Measurements from ENCODE around the gene ZFP36. TPM values are rescaled to one million over a fixed set of nuclear protein-coding genes. Genes with fewer than 3 reads are reported as not detected.
A peak's percentile ranks its signal among the peaks of the same experiment; 100 is the strongest.

ZFP36 gene
- total RNA-seq, 1 donor from 2014 or later, result 3.1 TPM

GRCh38 chr19:39407660-39408391 is 1.2 kb downstream of the ZFP36 start:
- H3K4me1 Mint-ChIP-seq (ENCODE audit: low read depth, unreplicated experiment), result peaks cover 18% of the 10 kb centered on the region

GRCh38 chr19:39408392-39409207 is 2.0 kb downstream of the ZFP36 start:
- no peak for TF ChIP-seq CTCF (IDR thresholded peaks at IDR 0.05; ENCODE audit: partially characterized antibody, unreplicated experiment)
- H3K4me3 Mint-ChIP-seq (ENCODE audit: unreplicated experiment), result peak overlapping the region; percentile 59
- H3K9me3 Mint-ChIP-seq (ENCODE audit: unreplicated experiment), result peaks cover 23% of the 10 kb centered on the region
- H3K27me3 Mint-ChIP-seq (ENCODE audit: unreplicated experiment), result peaks cover 15% of the 10 kb centered on the region
- no peak overlapping the region for H3K27ac Mint-ChIP-seq (ENCODE audit: unreplicated experiment)
- H3K4me1 Mint-ChIP-seq (ENCODE audit: low read depth, unreplicated experiment), result peaks cover 18% of the 10 kb centered on the region
- DNase-seq, result no peak
- H3K36me3 Mint-ChIP-seq (ENCODE audit: unreplicated experiment), result no peaks in the 10 kb centered on the region

More at GRCh38 chr19:39407660-39408391, 1.2 kb downstream of the ZFP36 start:
- Mint-ChIP-seq H3K4me3 (ENCODE audit: unreplicated experiment) (no peak overlapping the region), H3K27ac (ENCODE audit: unreplicated experiment) (no peak overlapping the region), H3K36me3 (ENCODE audit: unreplicated experiment) (no peaks in the 10 kb centered on the region), H3K27me3 (ENCODE audit: unreplicated experiment) (peaks cover 16% of the 10 kb centered on the region), H3K9me3 (ENCODE audit: unreplicated experiment) (peaks cover 20% of the 10 kb centered on the region)
- no peak for TF ChIP-seq CTCF (IDR thresholded peaks at IDR 0.05; ENCODE audit: partially characterized antibody, unreplicated experiment)
- DNase-seq, result peak; percentile 30

GRCh38 chr19:39409208-39410016 is 2.8 kb downstream of the ZFP36 start:
- TF ChIP-seq CTCF (IDR thresholded peaks at IDR 0.05; ENCODE audit: partially characterized antibody, unreplicated experiment), result no peak
- DNase-seq, result peak; percentile 29
- Mint-ChIP-seq H3K27me3 (ENCODE audit: unreplicated experiment) (peaks cover 22% of the 10 kb centered on the region), H3K36me3 (ENCODE audit: unreplicated experiment) (no peaks in the 10 kb centered on the region), H3K9me3 (ENCODE audit: unreplicated experiment) (peaks cover 27% of the 10 kb centered on the region), H3K27ac (ENCODE audit: unreplicated experiment) (no peak overlapping the region), H3K4me3 (ENCODE audit: unreplicated experiment) (peak overlapping the region; percentile 81), H3K4me1 (ENCODE audit: low read depth, unreplicated experiment) (peaks cover 19% of the 10 kb centered on the region)

DNA sequence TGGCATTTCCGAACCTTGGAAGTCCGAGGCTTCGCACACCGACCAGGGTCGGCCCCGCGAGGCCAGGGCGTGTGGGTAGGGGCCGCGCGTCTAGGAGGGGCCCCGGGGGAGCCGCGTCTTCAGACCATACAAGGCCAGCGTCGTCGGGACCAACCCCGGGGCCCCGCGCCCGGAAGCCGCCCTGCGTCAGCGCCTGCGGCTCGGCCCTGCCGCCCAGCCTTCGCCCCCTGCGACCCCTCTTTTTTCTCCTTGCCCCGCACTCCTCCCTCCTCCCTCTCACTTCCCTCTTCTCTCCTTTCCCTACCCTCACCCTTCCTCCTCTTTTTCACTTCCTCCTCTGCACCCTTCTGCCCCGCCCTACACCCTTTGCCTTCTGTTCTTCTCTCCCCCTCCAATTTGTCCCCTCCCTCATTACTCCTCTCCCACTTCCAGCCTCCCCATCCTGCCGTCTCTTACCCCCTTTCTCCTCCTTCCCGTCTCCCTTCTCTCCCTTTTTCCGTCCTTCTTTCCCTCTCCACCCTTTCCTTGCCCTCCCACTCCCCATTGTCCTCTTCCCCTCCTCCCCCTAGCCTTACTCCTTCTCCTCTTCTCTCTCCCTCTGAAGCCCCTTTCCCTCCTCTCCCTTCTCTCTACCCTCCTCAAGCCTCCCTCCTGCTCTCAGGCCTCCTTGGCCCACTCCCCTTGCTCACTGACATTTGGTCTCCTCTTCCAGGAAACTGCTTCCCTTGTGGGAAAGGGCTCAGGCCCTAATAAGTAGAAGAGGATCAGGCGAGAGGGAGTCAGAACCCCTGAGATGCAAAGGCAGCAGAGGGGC is 3.6 kb downstream of the ZFP36 start:
- Mint-ChIP-seq H3K4me3 (ENCODE audit: unreplicated experiment) (peak overlapping the region; percentile 69), H3K27me3 (ENCODE audit: unreplicated experiment) (peaks cover 23% of the 10 kb centered on the region), H3K36me3 (ENCODE audit: unreplicated experiment) (no peaks in the 10 kb centered on the region), H3K4me1 (ENCODE audit: low read depth, unreplicated experiment) (peaks cover 22% of the 10 kb centered on the region), H3K9me3 (ENCODE audit: unreplicated experiment) (peaks cover 28% of the 10 kb centered on the region), H3K27ac (ENCODE audit: unreplicated experiment) (peak overlapping the region; percentile 90)
- no peak for TF ChIP-seq CTCF (IDR thresholded peaks at IDR 0.05; ENCODE audit: partially characterized antibody, unreplicated experiment)
- peak; percentile 56 for DNase-seq

All from glutamatergic neuron (in vitro differentiated cells).